ENCODE results near the gene ANG. TPM values are rescaled to one million over a fixed set of nuclear protein-coding genes. Genes with fewer than 3 reads are reported as not detected.

Gene ANG
- total RNA-seq, 2 experiments from 2014 or later = 0.27 to 0.38 TPM

- no peak for DNase-seq
- no peak overlapping the region for H3K27ac Mint-ChIP-seq
These were observed 8.2 kb upstream of the ANG start for GRCh38 chr14:20680363-20680762.

GRCh38 chr14:20680843-20681347, 7.7 kb upstream of the ANG start:
- Mint-ChIP-seq H3K4me3 (no peak overlapping the region), H3K36me3 (ENCODE audit: low read depth) (no peaks in the 10 kb centered on the region), H3K27ac (no peak overlapping the region), H3K27me3 (ENCODE audit: low read depth) (no peaks in the 10 kb centered on the region), H3K9me3 (no peaks in the 10 kb centered on the region), H3K4me1 (ENCODE audit: low read depth) (peaks cover 22% of the 10 kb centered on the region)
- CTCF ChIA-PET = interaction anchor here (0.6 to 5.0 kb wide), 13 partner anchors 11 to 226 kb away, joined by 3 to 36 read pairs (median 7); partner anchors contain the start of gene APEX1
- intact Hi-C loops (cut with micrococcal nuclease) = loop anchor here (1.0 to 10.0 kb wide), 6 partner anchors 13 to 774 kb away; partner anchors contain the start of genes CHD8 and SUPT16H
- DNase-seq = peak; percentile 72

More at GRCh38 chr14:20680363-20680762, 8.2 kb upstream of the ANG start:
- H3K36me3 Mint-ChIP-seq (ENCODE audit: low read depth) = no peaks in the 10 kb centered on the region
- no peak overlapping the region for H3K4me3 Mint-ChIP-seq
- CTCF ChIA-PET = interaction anchor here (0.6 to 5.0 kb wide), 8 partner anchors 12 to 70 kb away, joined by 3 to 36 read pairs (median 8); no protein-coding TSS in a partner anchor
- H3K27me3 Mint-ChIP-seq (ENCODE audit: low read depth) = no peaks in the 10 kb centered on the region
- peaks cover 24% of the 10 kb centered on the region for H3K4me1 Mint-ChIP-seq (ENCODE audit: low read depth)
- no peaks in the 10 kb centered on the region for H3K9me3 Mint-ChIP-seq
- intact Hi-C loops (cut with micrococcal nuclease) = loop anchor here (5.0 to 10.0 kb wide), 2 partner anchors 702 to 774 kb away; partner anchors contain the start of genes CHD8 and SUPT16H

GRCh38 chr14:20681348-20682126, 7.0 kb upstream of the ANG start:
- Mint-ChIP-seq H3K27me3 (ENCODE audit: low read depth) (no peaks in the 10 kb centered on the region), H3K4me3 (no peak overlapping the region), H3K4me1 (ENCODE audit: low read depth) (peaks cover 22% of the 10 kb centered on the region), H3K36me3 (ENCODE audit: low read depth) (no peaks in the 10 kb centered on the region), H3K27ac (no peak overlapping the region), H3K9me3 (no peaks in the 10 kb centered on the region)
- intact Hi-C loops (cut with micrococcal nuclease) = loop anchor here (1.0 to 10.0 kb wide), 13 partner anchors 13 to 773 kb away; partner anchors contain the start of genes APEX1, CCNB1IP1, CHD8 and HNRNPC
- CTCF ChIA-PET = interaction anchor here (0.7 to 5.0 kb wide), 13 partner anchors 10 to 226 kb away, joined by 3 to 36 read pairs (median 8); partner anchors contain the start of gene APEX1
- peak; percentile 95 for DNase-seq

GRCh38 chr14:20682127-20682434, 6.5 kb upstream of the ANG start:
- no peak overlapping the region for H3K4me3 Mint-ChIP-seq
- CTCF ChIA-PET = interaction anchor here (1.0 to 5.0 kb wide), 9 partner anchors 10 to 72 kb away, joined by 4 to 36 read pairs (median 9); no protein-coding TSS in a partner anchor
- peaks cover 22% of the 10 kb centered on the region for H3K4me1 Mint-ChIP-seq (ENCODE audit: low read depth)
- DNase-seq = no peak
- no peaks in the 10 kb centered on the region for H3K36me3 Mint-ChIP-seq (ENCODE audit: low read depth)
- no peak overlapping the region for H3K27ac Mint-ChIP-seq
- H3K9me3 Mint-ChIP-seq = no peaks in the 10 kb centered on the region
- H3K27me3 Mint-ChIP-seq (ENCODE audit: low read depth) = no peaks in the 10 kb centered on the region
- intact Hi-C loops (cut with micrococcal nuclease) = loop anchor here (1.0 to 10.0 kb wide), 9 partner anchors 19 to 773 kb away; partner anchors contain the start of genes APEX1, CCNB1IP1, CHD8 and HNRNPC

GRCh38 chr14:20682435-20683124, 6.0 kb upstream of the ANG start:
- intact Hi-C loops (cut with micrococcal nuclease) = loop anchor here (1.0 to 10.0 kb wide), 14 partner anchors 9 to 772 kb away; partner anchors contain the start of genes APEX1, CCNB1IP1, CHD8 and HNRNPC
- Mint-ChIP-seq H3K27me3 (ENCODE audit: low read depth) (no peaks in the 10 kb centered on the region), H3K27ac (no peak overlapping the region), H3K4me3 (no peak overlapping the region), H3K36me3 (ENCODE audit: low read depth) (no peaks in the 10 kb centered on the region), H3K9me3 (no peaks in the 10 kb centered on the region), H3K4me1 (ENCODE audit: low read depth) (peaks cover 22% of the 10 kb centered on the region)
- CTCF ChIA-PET = interaction anchor here (1.0 to 5.0 kb wide), 10 partner anchors 9 to 73 kb away, joined by 4 to 36 read pairs (median 13); no protein-coding TSS in a partner anchor
- DNase-seq = peak; percentile 81

- no peak overlapping the region for H3K4me3 Mint-ChIP-seq
- peak; percentile 91 for DNase-seq
- H3K4me1 Mint-ChIP-seq (ENCODE audit: low read depth) = peaks cover 22% of the 10 kb centered on the region
- intact Hi-C loops (cut with micrococcal nuclease) = loop anchor here (1.0 to 10.0 kb wide), 9 partner anchors 8 to 771 kb away; partner anchors contain the start of genes CHD8, HNRNPC, SUPT16H and TEP1
- no peaks in the 10 kb centered on the region for H3K9me3 Mint-ChIP-seq
- H3K27me3 Mint-ChIP-seq (ENCODE audit: low read depth) = no peaks in the 10 kb centered on the region
- no peak overlapping the region for H3K27ac Mint-ChIP-seq
- CTCF ChIA-PET = interaction anchor here (1.1 to 5.0 kb wide), 6 partner anchors 9 to 287 kb away, joined by 3 to 36 read pairs (median 18); no protein-coding TSS in a partner anchor
- H3K36me3 Mint-ChIP-seq (ENCODE audit: low read depth) = no peaks in the 10 kb centered on the region
These were observed 5.3 kb upstream of the ANG start for GRCh38 chr14:20683125-20683890.

GRCh38 chr14:20683891-20684661, 4.5 kb upstream of the ANG start, which contains the start of gene RNASE4:
Gene RNASE4, plus strand, starts transcription at chr14:20684560. Its CDS starts 14,812 bp downstream, at chr14:20699372.
- DNase-seq = peak; percentile 90
- intact Hi-C loops (cut with micrococcal nuclease) = loop anchor here (1.0 to 10.0 kb wide), 9 partner anchors 7 to 771 kb away; partner anchors contain the start of genes CHD8, HNRNPC, SUPT16H and TEP1

GRCh38 chr14:20684662-20685456, 3.7 kb upstream of the ANG start:
- intact Hi-C loops (cut with micrococcal nuclease) = loop anchor here (5.0 to 10.0 kb wide), 2 partner anchors 697 to 770 kb away; partner anchors contain the start of genes CHD8 and SUPT16H
- no peaks in the 10 kb centered on the region for H3K27me3 Mint-ChIP-seq (ENCODE audit: low read depth)
- H3K36me3 Mint-ChIP-seq (ENCODE audit: low read depth) = no peaks in the 10 kb centered on the region
- no peak overlapping the region for H3K27ac Mint-ChIP-seq
- no peak for DNase-seq
- H3K9me3 Mint-ChIP-seq = no peaks in the 10 kb centered on the region
- H3K4me1 Mint-ChIP-seq (ENCODE audit: low read depth) = peaks cover 22% of the 10 kb centered on the region
- CTCF ChIA-PET = interaction anchor here (0.6 to 3.9 kb wide), 6 partner anchors 26 to 345 kb away, joined by 3 to 18 read pairs (median 4); no protein-coding TSS in a partner anchor
- no peak overlapping the region for H3K4me3 Mint-ChIP-seq

More at GRCh38 chr14:20683891-20684661, 4.5 kb upstream of the ANG start, which contains the start of gene RNASE4:
- H3K4me1 Mint-ChIP-seq (ENCODE audit: low read depth) = peaks cover 22% of the 10 kb centered on the region
- no peak within 1 kb of the TSS for H3K27ac Mint-ChIP-seq
- no peaks in the 10 kb centered on the region for H3K36me3 Mint-ChIP-seq (ENCODE audit: low read depth)
- H3K9me3 Mint-ChIP-seq = no peaks in the 10 kb centered on the region
- CTCF ChIA-PET = interaction anchor here (0.9 to 5.0 kb wide), 7 partner anchors 21 to 345 kb away, joined by 3 to 36 read pairs (median 6); no protein-coding TSS in a partner anchor
- no peaks in the 10 kb centered on the region for H3K27me3 Mint-ChIP-seq (ENCODE audit: low read depth)
- no peak within 1 kb of the TSS for H3K4me3 Mint-ChIP-seq

GRCh38 chr14:20686386-20687143, 2.0 kb upstream of the ANG start:
- H3K27ac Mint-ChIP-seq = no peak overlapping the region
- intact Hi-C loops (cut with micrococcal nuclease) = loop anchor here (10.0 kb wide), 1 partner anchor 768 kb away; the partner anchor contains the start of gene CHD8
- no peaks in the 10 kb centered on the region for H3K27me3 Mint-ChIP-seq (ENCODE audit: low read depth)
- H3K4me1 Mint-ChIP-seq (ENCODE audit: low read depth) = peaks cover 8% of the 10 kb centered on the region
- H3K36me3 Mint-ChIP-seq (ENCODE audit: low read depth) = no peaks in the 10 kb centered on the region
- no peaks in the 10 kb centered on the region for H3K9me3 Mint-ChIP-seq
- no peak for DNase-seq
- no peak overlapping the region for H3K4me3 Mint-ChIP-seq
- CTCF ChIA-PET = interaction anchor here (0.6 to 3.9 kb wide), 4 partner anchors 9 to 77 kb away, joined by 3 to 18 read pairs (median 4); no protein-coding TSS in a partner anchor
